Keratinocyte (primary cell): ENCODE results near the gene NXPH3.

Source experiments
- EZH2 ChIP-seq: IDR thresholded peaks from one replicate; pipeline ENCODE4 v1.6.1; 2012; ENCODE audit warnings: inconsistent platforms, mild to moderate bottlenecking, low read length, moderate library complexity
- TF ChIP-seq, protein P1 (sequence below), 3 experiments: IDR thresholded peaks in 1 of 3; conservative IDR thresholded peaks in 1 of 3; optimal IDR thresholded peaks in 1 of 3; 2 replicates in 2 of 3; 3 replicates in 1 of 3; pipeline versions ENCODE3 to v1.5.1; 2011; ENCODE audit warnings: low read length in 3 of 3, mild to moderate bottlenecking in 3 of 3, moderate library complexity in 2 of 3, control low read depth in 1 of 3, inconsistent platforms in 1 of 3; ENCODE audit not compliant: insufficient read depth in 2 of 3; ENCODE audit errors: extremely low read depth in 1 of 3

DNA sequence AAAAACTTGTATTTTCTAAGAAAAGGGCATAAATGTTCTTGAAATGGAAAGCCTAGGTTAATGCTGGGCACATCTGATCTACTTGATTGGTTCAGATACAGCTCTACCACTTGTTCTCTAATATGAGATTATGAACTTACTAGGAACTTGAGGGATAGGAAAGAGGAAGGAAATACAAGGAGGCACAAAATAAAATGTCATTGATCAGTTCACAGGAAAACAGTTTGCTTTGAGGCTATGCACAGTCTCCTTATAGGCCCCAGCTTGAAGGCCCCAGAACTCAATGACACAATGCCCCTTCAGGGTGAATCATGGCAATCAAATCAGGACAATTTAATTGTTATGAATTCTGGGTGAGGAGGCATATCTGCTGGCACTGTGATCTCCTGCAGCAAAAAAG, 27.1 kb downstream of the NXPH3 start:
- TF ChIP-seq EZH2 = no peak
- TF ChIP-seq, protein P1, sequence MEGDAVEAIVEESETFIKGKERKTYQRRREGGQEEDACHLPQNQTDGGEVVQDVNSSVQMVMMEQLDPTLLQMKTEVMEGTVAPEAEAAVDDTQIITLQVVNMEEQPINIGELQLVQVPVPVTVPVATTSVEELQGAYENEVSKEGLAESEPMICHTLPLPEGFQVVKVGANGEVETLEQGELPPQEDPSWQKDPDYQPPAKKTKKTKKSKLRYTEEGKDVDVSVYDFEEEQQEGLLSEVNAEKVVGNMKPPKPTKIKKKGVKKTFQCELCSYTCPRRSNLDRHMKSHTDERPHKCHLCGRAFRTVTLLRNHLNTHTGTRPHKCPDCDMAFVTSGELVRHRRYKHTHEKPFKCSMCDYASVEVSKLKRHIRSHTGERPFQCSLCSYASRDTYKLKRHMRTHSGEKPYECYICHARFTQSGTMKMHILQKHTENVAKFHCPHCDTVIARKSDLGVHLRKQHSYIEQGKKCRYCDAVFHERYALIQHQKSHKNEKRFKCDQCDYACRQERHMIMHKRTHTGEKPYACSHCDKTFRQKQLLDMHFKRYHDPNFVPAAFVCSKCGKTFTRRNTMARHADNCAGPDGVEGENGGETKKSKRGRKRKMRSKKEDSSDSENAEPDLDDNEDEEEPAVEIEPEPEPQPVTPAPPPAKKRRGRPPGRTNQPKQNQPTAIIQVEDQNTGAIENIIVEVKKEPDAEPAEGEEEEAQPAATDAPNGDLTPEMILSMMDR (optimal IDR thresholded peaks at IDR 0.05 in 1 of 3, IDR thresholded peaks at IDR 0.05 in 1 of 3, conservative IDR thresholded peaks at IDR 0.05 in 1 of 3; ENCODE audit: extremely low read depth in 1 of 3, insufficient read depth in 2 of 3, low read length in 3 of 3) = no peak
